Measurements from ENCODE around the gene ZBTB46.

ZBTB46 gene

DNA sequence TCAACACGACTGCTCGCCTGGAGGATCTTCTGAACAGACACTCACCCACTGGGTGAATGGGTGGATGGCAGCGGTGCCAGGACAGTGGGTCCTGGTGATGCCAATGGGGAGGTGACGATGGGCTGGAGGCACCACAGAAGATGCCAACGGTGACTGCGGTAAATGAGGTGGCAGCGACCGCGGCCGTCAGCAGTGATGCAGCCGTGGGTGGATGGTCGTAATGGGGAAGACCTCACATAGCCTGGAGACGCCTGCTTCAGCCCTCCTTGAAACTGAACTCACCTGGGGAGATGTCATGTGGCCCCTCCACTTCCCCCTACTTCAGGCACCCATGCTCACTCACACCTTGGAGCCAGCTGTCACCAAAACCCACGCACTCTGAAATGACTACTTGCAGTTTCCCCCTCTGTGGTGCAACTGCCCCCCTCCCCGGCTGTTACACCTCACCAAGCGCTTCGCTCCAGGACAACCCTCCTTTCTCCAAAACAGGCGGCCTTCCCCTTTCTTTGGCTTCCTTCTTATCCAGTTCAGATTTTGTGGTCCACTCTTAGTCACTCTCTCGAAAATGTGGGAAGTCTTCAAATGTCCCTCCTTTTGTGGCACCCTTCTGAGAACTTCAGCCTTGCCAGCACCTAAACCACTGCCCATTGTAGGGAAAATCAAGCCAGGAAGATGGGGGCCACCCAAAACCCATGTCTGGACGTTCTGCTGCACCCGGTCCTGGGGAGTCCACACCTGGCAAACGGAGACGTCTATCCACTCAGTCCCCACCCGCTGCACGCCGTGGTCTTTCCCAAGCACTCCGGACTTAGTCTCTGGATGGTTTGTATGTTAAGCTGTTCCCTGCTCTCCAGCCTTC, 19.9 kb upstream of the ZBTB46 start:
- TF ChIP-seq POLR2A (IDR thresholded peaks at IDR 0.05; ENCODE audit: low read depth, low read length) = no peak
- DNase-seq (ENCODE audit: insufficient read length, low spot score) (no peak), FAIRE-seq (no peak)

DNA sequence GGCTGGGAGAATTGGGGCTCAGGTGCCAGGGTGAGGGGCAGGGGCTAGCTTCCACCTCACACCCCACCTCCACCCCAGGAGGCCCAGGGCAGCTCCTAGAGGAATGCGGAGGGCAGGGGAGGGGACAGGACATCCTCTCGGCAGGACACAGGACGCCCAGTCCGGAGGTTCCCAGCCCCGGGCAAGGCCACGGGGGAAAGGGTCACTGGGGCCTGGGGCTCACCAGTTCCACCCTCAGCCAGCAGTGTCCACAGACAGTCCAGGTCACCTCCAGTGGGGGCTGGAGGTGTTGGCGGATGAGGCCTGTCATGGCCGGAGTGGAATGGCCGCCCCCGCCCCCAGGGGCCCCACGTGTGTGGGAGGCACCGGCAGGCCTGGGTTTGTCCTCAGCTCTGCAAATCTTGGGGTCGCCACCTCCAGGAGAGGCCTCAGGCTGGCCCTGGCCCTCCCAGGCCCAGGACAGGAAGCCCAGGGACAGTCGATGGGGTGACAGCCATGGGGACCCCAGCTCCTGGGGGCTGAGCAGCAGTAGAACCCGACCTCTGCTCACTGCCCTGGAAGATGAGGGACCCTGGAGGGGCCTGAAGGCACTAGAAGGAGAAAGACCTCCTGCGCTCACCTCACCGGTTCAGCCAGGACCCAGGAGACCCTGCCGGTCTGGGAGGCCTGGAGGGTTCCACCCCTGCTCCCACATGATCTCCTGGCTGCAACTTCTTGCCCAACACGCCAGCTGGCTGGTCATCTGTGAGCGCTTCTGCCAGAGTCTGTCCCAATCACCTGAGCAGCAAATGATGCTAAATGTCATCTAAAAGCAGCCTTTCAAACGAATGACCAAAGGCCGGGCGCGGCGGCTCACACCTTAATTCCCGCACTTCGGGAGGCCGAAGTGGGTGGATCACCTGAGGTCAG, 17.2 kb upstream of the ZBTB46 start:
- no peak for TF ChIP-seq POLR2A (IDR thresholded peaks at IDR 0.05; ENCODE audit: low read depth, low read length)
- FAIRE-seq (no peak), DNase-seq (ENCODE audit: insufficient read length, low spot score) (no peak)

DNA sequence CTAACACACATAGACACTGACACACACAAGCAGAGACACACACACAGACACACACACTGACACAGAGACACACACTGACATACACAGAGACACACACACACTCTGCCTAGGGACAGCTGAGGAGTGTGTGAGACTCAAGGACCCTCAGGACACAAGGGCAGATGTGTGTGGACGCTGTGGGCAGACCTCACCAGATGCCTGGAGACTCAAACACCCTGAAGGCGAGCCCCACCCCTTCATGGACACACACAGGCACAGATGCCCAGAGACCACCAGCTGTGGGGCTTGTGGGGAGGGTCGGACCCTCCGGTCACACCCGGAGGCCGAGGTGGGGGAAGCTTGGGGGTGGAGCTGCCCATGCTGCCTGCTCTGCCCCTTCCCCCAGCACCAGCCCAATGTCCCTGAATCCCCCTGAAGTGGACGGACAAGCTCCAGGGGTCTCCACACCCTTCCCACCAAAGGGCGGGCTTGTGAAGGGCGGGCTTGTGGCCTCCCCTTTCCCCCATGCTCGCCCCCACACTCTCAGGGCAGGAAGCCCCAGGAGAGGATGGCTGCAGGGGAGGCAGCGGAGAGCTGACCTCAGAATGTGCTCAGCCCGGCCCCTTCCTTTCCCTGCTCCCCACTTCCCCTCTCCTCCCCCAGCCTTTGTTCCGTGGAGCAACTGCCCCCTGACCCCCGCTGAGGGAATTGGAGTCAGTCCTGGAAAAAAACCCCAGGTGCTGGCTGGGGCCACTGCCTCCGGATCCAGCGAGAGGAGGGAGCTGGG, 16.4 kb upstream of the ZBTB46 start:
- no peak for TF ChIP-seq POLR2A (IDR thresholded peaks at IDR 0.05; ENCODE audit: low read depth, low read length)
- FAIRE-seq (no peak), DNase-seq (ENCODE audit: insufficient read length, low spot score) (no peak)

DNA sequence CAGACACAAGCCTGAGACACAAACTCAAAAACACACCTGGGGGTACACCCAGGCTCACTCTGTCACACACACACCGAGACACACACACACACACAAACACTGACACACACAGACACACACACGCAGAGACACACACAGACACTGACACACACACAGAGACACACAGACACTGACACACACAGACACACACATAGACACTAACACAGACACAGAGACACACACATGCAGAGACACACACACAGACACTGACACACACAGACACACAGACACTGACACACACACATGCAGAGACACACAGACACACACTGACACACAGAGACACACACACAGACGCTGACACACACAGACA, 15.8 kb upstream of the ZBTB46 start:
- DNase-seq (ENCODE audit: insufficient read length, low spot score) (no peak), FAIRE-seq (no peak)
- no peak for TF ChIP-seq POLR2A (IDR thresholded peaks at IDR 0.05; ENCODE audit: low read depth, low read length)

DNA sequence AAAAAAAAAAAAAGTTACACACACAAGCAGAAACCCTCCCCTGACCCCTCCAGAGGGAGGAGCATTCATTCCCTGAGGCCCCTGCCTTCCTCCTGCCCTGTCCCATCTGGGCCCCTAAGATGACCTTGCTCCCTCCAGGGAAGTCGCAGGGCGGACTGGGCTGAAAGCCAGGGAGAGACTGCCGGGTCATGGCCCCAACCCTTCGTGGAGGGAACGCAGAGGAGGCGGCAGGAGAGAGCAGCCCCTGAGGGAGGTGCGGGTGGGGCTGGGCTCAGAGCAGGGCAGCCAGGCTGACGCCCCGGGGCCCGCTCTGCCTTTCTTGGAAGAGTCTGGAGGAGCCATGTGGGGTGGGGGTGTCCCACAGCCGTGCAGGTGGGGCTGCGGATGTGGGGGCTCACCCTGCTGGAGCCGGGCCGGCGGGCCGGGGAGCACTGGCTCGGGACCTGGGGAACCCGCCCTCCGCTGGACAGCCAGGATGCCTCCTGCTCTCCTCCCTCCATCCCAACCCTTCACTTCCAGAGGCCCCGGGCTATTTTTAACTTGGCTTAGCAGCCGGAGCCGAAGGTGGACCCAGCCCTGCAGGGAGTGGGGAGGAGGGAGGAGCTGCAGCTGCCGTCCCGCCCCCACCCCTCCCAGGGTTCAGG, 15.2 kb upstream of the ZBTB46 start:
- peak; percentile 43; the same call in 1 of the 2 replicates for TF ChIP-seq POLR2A (IDR thresholded peaks at IDR 0.05; ENCODE audit: low read depth, low read length)
- FAIRE-seq (no peak), DNase-seq (ENCODE audit: insufficient read length, low spot score) (peak; percentile 82)

DNA sequence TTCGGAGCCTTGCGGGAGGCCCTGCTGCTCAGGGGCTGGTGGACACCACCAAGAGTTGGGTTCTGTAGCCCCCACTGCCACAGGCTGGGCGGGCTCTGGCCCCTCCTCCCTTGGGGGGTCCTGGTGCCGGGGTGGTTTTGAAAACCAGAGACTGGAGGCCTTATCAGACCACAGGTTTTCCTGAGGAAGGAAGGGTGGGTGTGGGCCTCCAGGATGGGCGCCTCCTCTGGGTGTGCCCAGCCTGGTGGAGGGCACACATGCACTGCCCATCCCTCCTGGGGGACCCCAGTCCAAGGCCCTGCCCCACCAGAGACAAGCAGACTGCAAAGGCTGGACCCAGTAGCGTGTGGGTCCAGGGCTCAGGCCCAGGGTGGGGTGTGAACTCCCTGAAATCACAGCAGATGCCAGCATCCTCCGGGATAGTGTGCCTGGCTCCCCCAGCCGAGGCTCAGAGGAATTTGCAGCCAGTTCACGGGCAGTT, 13.5 kb upstream of the ZBTB46 start:
- DNase-seq (ENCODE audit: insufficient read length, low spot score) (no peak), FAIRE-seq (no peak)
- TF ChIP-seq POLR2A (IDR thresholded peaks at IDR 0.05; ENCODE audit: low read depth, low read length) = no peak

DNA sequence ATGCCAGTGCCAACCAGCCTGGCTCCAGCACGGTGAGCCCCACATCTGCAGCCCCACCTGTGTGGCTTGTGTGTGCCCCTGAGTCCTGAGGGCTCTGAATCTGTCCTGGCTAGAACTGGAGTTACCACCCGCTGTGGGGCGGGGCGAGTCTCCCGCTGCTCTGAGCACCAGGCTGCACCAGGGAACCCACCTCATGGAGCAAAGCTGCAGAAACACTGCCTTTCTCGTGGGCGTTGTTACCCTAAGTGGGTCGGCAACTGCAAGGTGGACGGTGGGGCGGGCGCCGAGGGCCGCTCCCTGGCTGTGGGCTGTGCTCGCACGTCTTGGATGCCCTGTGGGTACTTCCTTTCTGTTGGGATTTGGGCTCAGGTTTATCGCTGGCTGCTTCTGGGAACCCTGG, 12.7 kb upstream of the ZBTB46 start:
- DNase-seq (ENCODE audit: insufficient read length, low spot score) = no peak
- TF ChIP-seq POLR2A (IDR thresholded peaks at IDR 0.05; ENCODE audit: low read depth, low read length) = no peak
- FAIRE-seq = no peak

DNA sequence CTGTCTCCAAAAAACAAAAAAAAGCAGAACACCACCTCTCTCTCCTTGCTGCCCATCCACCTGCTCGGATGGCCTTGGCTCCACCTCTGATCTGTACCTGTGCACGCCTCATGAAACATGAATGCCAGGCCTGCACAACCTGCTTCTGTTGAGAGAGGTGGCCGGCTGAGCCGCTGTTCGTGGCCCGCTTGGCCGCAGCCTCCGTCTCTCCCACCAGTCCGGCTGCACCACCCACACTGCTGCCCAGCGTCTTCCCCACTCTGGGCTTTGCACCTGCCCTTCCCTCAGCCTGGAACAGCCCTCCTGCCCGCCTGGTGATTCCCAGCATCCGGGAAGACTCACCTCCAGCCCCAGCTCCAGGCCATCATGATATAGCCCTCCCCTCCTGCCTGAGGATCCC, 12.2 kb upstream of the ZBTB46 start:
- no peak for TF ChIP-seq POLR2A (IDR thresholded peaks at IDR 0.05; ENCODE audit: low read depth, low read length)
- FAIRE-seq = no peak

DNA sequence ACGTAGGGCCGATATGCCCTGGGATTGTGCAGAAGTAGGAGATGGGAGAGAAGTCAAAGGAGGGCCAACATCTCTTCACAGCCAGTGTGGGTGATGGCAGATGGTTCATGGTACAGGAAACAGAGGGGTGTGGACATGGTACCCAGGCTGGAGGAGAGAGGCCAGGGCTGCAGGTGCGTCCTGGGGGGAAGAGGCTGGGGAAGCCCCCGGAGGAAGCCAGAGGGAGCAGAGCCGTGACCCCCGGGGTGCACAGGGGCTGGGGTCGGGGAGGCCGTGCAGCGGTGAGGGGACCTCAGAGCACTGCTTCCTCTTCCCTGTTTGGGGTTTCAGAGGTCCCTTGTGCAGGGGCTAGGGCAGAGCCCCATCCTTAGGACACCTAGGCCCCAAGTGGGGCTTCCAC, 11.2 kb upstream of the ZBTB46 start:
- DNase-seq (ENCODE audit: insufficient read length, low spot score) (no peak), FAIRE-seq (no peak)
- no peak for TF ChIP-seq POLR2A (IDR thresholded peaks at IDR 0.05; ENCODE audit: low read depth, low read length)

More for the DNA sequence above, 12.2 kb upstream of the ZBTB46 start:
- DNase-seq (ENCODE audit: insufficient read length, low spot score) = no peak

DNA sequence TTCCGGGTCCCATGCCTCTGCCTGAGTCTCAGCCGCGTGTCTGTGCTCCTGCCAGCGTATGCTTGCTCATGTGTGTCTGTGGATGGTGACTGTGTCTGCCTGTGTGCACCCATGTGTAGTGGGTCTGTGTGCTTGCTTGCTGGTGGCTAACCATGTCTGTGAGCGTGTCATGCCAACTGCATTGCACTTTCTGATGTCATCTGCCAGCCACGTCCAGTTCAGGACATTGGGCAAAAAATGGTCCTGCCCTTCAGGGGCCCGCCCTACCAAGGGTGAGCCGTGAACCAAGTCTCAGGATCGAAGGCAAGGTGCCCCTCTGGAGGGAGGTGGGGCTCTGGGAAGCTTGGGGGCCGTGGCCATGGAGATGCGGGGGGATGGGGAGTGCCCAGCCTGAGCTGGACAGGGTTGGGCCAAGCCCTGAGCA, 9.4 kb upstream of the ZBTB46 start:
- TF ChIP-seq POLR2A (IDR thresholded peaks at IDR 0.05; ENCODE audit: low read depth, low read length) = no peak
- no peak for FAIRE-seq

DNA sequence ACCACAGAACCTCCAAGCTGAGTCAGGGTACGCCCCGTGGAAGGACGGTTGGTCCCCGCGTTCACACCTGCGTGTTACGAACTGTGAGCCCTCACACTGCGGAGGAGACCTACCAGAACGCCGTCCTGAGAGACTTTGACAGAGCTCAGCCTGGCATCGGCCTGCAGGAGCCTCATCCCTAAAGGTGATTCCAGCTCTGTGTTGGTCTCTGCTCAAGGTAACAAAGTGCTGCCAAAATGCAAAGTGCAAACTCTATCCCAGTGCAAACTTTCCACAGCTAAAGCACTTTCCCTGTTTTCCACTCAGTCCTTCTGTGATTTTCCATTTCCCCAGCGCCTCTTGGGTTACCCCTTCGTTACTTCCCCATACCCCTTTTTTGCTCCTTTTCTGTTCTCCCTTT, 8.6 kb upstream of the ZBTB46 start:
- DNase-seq (ENCODE audit: insufficient read length, low spot score) = no peak
- no peak for TF ChIP-seq POLR2A (IDR thresholded peaks at IDR 0.05; ENCODE audit: low read depth, low read length)
- no peak for FAIRE-seq

More for the DNA sequence above, 9.4 kb upstream of the ZBTB46 start:
- no peak for DNase-seq (ENCODE audit: insufficient read length, low spot score)

DNA sequence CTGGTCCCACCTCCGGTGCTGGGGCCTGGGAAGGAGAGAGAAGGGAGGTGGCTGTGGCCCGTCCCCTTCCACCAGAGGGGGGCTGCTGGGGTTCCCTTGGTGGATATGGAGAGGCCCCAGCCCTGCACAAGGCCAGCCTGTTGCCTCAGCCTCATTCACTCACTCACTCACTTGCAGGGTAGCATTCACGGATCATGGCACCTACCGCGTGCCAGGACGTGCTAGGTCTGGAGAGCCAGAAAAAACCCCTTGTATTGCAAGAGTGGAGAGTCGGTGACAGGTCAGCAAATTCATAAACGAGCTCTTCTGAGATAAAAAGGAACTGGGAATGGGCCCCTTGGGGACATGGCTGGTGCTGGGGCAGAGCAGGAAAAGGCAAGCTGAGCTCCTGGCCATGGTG, 6.4 kb upstream of the ZBTB46 start:
- TF ChIP-seq POLR2A (IDR thresholded peaks at IDR 0.05; ENCODE audit: low read depth, low read length) = no peak
- FAIRE-seq = no peak
- no peak for DNase-seq (ENCODE audit: insufficient read length, low spot score)

Data from H54 (cell line).